ENCODE results near the gene CLASP1. TPM values are rescaled to one million over a fixed set of nuclear protein-coding genes. Genes with fewer than 3 reads are reported as not detected.
A peak's percentile ranks its signal among the peaks of the same experiment; 100 is the strongest.
"Not testable (repeated sequence)": the region's sequence is repeated elsewhere in the genome, so short reads cannot be mapped to it uniquely, and the experiment has no call there.

Gene CLASP1
- total and polyA plus RNA-seq, 5 donors from 2014 or later, result 8.7 to 72.1 (median 12.2) TPM

- ATAC-seq (ENCODE audit: low read depth in 2 of 2) (no peak), DNase-seq (no peak)
- H3K9me3 Mint-ChIP-seq, result peaks cover 0 to 2% (median 0%) of the 10 kb centered on the region in 7 donors
- H3K27me3 ChIP-seq (ENCODE audit: control insufficient read depth, insufficient read depth, low read length), result no peaks in the 10 kb centered on the region
- no peaks in the 10 kb centered on the region for H3K27me3 Mint-ChIP-seq
- peaks cover 76% of the 10 kb centered on the region for H3K36me3 ChIP-seq (ENCODE audit: control insufficient read depth, insufficient read depth, low read length)
- no peak overlapping the region for H3K27ac Mint-ChIP-seq
- H3K9me3 ChIP-seq (ENCODE audit: control insufficient read depth in 2 of 2, low read length in 2 of 2), result no peaks in the 10 kb centered on the region
- no peaks in the 10 kb centered on the region for H3K4me1 Mint-ChIP-seq
- H3K27ac ChIP-seq (ENCODE audit: insufficient read depth, low read length, poor library complexity, severe bottlenecking), result no peak overlapping the region
- H3K4me3 ChIP-seq (ENCODE audit: low read depth, low read length), result no peak overlapping the region
- no peak overlapping the region for H3K4me3 Mint-ChIP-seq
- H3K36me3 Mint-ChIP-seq, result peaks cover 66% of the 10 kb centered on the region
- H3K4me1 ChIP-seq (ENCODE audit: control insufficient read depth, insufficient read depth, low read length, poor library complexity, severe bottlenecking), result no peaks in the 10 kb centered on the region
Measured at GRCh38 chr2:121346407-121346806, 302.9 kb downstream of the CLASP1 start.

DNA sequence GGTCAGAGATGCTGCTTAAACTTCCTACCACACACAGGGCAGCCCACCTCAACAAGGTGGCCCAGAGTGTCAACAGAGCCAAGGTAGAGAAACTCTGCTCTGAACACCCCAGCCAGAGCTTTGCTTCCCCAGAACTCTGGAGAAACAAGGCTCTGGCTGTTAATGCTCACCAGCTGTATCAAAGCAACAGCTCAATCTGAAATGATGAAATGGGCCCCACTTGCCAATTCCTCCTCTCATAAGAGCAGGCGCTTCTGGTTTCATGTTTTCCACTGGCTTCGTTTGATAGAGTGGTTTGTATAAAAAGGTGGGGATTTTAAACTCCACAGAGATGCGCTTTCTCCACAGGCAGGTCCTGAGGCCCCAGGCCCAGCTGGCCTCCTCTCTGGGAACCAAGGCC is 303.4 kb downstream of the CLASP1 start:
- Mint-ChIP-seq H3K4me3 (no peak overlapping the region), H3K27me3 (no peaks in the 10 kb centered on the region), H3K36me3 (peaks cover 65% of the 10 kb centered on the region), H3K27ac (no peak overlapping the region), H3K9me3 (peaks cover 0 to 2% (median 0%) of the 10 kb centered on the region in 7 donors), H3K4me1 (no peaks in the 10 kb centered on the region)
- no peaks in the 10 kb centered on the region for H3K27me3 ChIP-seq (ENCODE audit: control insufficient read depth, insufficient read depth, low read length)
- no peak for ATAC-seq (ENCODE audit: low read depth in 2 of 2)
- H3K4me1 ChIP-seq (ENCODE audit: control insufficient read depth, insufficient read depth, low read length, poor library complexity, severe bottlenecking), result no peaks in the 10 kb centered on the region
- no peaks in the 10 kb centered on the region for H3K9me3 ChIP-seq (ENCODE audit: control insufficient read depth in 2 of 2, low read length in 2 of 2)
- no peak overlapping the region for H3K27ac ChIP-seq (ENCODE audit: insufficient read depth, low read length, poor library complexity, severe bottlenecking)
- peaks cover 76% of the 10 kb centered on the region for H3K36me3 ChIP-seq (ENCODE audit: control insufficient read depth, insufficient read depth, low read length)
- no peak overlapping the region for H3K4me3 ChIP-seq (ENCODE audit: low read depth, low read length)
- no peak for DNase-seq

GRCh38 chr2:121345101-121345500 is 304.2 kb downstream of the CLASP1 start:
- ATAC-seq (ENCODE audit: low read depth in 2 of 2) (no peak), DNase-seq (no peak)
- Mint-ChIP-seq H3K4me1 (no peaks in the 10 kb centered on the region), H3K27me3 (no peaks in the 10 kb centered on the region), H3K36me3 (peaks cover 68% of the 10 kb centered on the region), H3K4me3 (no peak overlapping the region), H3K9me3 (peaks cover 0 to 2% (median 0%) of the 10 kb centered on the region in 7 donors), H3K27ac (no peak overlapping the region)
- H3K4me1 ChIP-seq (ENCODE audit: control insufficient read depth, insufficient read depth, low read length, poor library complexity, severe bottlenecking), result no peaks in the 10 kb centered on the region
- H3K9me3 ChIP-seq (ENCODE audit: control insufficient read depth in 2 of 2, low read length in 2 of 2), result no peaks in the 10 kb centered on the region
- no peak overlapping the region for H3K27ac ChIP-seq (ENCODE audit: insufficient read depth, low read length, poor library complexity, severe bottlenecking)
- no peaks in the 10 kb centered on the region for H3K27me3 ChIP-seq (ENCODE audit: control insufficient read depth, insufficient read depth, low read length)
- H3K36me3 ChIP-seq (ENCODE audit: control insufficient read depth, insufficient read depth, low read length), result peaks cover 75% of the 10 kb centered on the region
- H3K4me3 ChIP-seq (ENCODE audit: low read depth, low read length), result no peak overlapping the region

GRCh38 chr2:121343828-121344399 is 305.3 kb downstream of the CLASP1 start:
- not testable (repeated sequence) for H3K4me1 Mint-ChIP-seq; H3K27ac ChIP-seq (ENCODE audit: insufficient read depth, low read length, poor library complexity, severe bottlenecking); ATAC-seq (ENCODE audit: low read depth in 2 of 2); H3K4me3 Mint-ChIP-seq; H3K4me3 ChIP-seq (ENCODE audit: low read depth, low read length); H3K27me3 ChIP-seq (ENCODE audit: control insufficient read depth, insufficient read depth, low read length); H3K9me3 Mint-ChIP-seq; DNase-seq; H3K9me3 ChIP-seq (ENCODE audit: control insufficient read depth in 2 of 2, low read length in 2 of 2); H3K27me3 Mint-ChIP-seq; H3K4me1 ChIP-seq (ENCODE audit: control insufficient read depth, insufficient read depth, low read length, poor library complexity, severe bottlenecking)
- Mint-ChIP-seq H3K27ac (peak overlapping the region in 1 of 3 donors; percentile 0), H3K36me3 (peaks cover 66% of the 10 kb centered on the region)
- H3K36me3 ChIP-seq (ENCODE audit: control insufficient read depth, insufficient read depth, low read length), result peaks cover 78% of the 10 kb centered on the region

DNA sequence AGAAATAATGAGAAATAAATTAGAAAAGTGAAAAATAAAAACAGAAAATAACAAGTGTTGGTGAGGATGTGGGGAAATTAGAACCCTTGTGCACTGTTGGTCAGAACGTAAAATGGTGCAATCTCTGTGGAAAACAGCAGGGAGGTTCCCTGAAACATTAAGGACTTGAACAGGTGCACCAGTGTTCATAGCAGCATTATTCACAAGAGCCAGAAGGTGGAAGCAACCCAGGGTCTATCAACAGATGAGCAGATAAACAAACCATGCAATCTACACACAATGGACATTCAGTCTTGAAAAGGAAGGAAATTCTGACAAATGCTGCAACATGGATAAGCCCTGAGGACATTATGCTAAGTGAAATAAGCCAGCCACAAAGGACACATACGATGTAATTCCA is 306.1 kb downstream of the CLASP1 start:
- Mint-ChIP-seq H3K27me3 (no peaks in the 10 kb centered on the region), H3K9me3 (peaks cover 0 to 2% (median 0%) of the 10 kb centered on the region in 7 donors), H3K4me3 (no peak overlapping the region), H3K4me1 (no peaks in the 10 kb centered on the region), H3K27ac (peak overlapping the region in 2 of 3 donors; percentile 0 to 1), H3K36me3 (peaks cover 67% of the 10 kb centered on the region)
- no peak for ATAC-seq (ENCODE audit: low read depth in 2 of 2)
- no peaks in the 10 kb centered on the region for H3K4me1 ChIP-seq (ENCODE audit: control insufficient read depth, insufficient read depth, low read length, poor library complexity, severe bottlenecking)
- H3K36me3 ChIP-seq (ENCODE audit: control insufficient read depth, insufficient read depth, low read length), result peaks cover 80% of the 10 kb centered on the region
- H3K4me3 ChIP-seq (ENCODE audit: low read depth, low read length), result no peak overlapping the region
- H3K27ac ChIP-seq (ENCODE audit: insufficient read depth, low read length, poor library complexity, severe bottlenecking), result no peak overlapping the region
- DNase-seq, result no peak
- no peaks in the 10 kb centered on the region for H3K9me3 ChIP-seq (ENCODE audit: control insufficient read depth in 2 of 2, low read length in 2 of 2)
- H3K27me3 ChIP-seq (ENCODE audit: control insufficient read depth, insufficient read depth, low read length), result no peaks in the 10 kb centered on the region

GRCh38 chr2:121342751-121343150 is 306.5 kb downstream of the CLASP1 start:
- no peak overlapping the region for H3K27ac ChIP-seq (ENCODE audit: insufficient read depth, low read length, poor library complexity, severe bottlenecking)
- no peaks in the 10 kb centered on the region for H3K4me1 ChIP-seq (ENCODE audit: control insufficient read depth, insufficient read depth, low read length, poor library complexity, severe bottlenecking)
- Mint-ChIP-seq H3K9me3 (peaks cover 0 to 2% (median 0%) of the 10 kb centered on the region in 7 donors), H3K4me3 (no peak overlapping the region), H3K4me1 (no peaks in the 10 kb centered on the region), H3K27me3 (no peaks in the 10 kb centered on the region), H3K27ac (no peak overlapping the region), H3K36me3 (peaks cover 64% of the 10 kb centered on the region)
- H3K27me3 ChIP-seq (ENCODE audit: control insufficient read depth, insufficient read depth, low read length), result no peaks in the 10 kb centered on the region
- no peak overlapping the region for H3K4me3 ChIP-seq (ENCODE audit: low read depth, low read length)
- DNase-seq, result no peak
- H3K9me3 ChIP-seq (ENCODE audit: control insufficient read depth in 2 of 2, low read length in 2 of 2), result no peaks in the 10 kb centered on the region
- no peak for ATAC-seq (ENCODE audit: low read depth in 2 of 2)
- H3K36me3 ChIP-seq (ENCODE audit: control insufficient read depth, insufficient read depth, low read length), result peaks cover 78% of the 10 kb centered on the region

DNA sequence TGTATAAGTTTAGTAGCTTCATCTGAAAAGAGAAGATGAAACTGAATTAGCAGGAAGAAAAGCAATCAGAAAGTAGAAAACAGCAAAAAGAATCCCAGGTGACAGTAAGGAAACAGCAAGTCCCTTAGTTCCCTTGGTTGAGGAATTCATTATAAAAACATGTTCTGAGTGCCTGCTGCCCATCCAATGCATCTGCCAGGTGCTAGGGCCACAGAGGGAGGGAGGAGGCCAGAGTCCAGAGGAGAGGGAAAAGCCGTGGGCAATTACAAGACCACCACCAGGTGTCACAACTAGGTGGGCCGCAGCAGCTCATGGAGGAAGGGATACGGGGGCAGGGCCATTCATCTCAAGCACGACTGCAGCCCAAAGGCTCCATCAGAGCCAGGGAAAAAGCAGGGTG is 308.3 kb downstream of the CLASP1 start:
- H3K27ac ChIP-seq (ENCODE audit: insufficient read depth, low read length, poor library complexity, severe bottlenecking), result no peak overlapping the region
- Mint-ChIP-seq H3K4me3 (no peak overlapping the region), H3K36me3 (peaks cover 49% of the 10 kb centered on the region)

GRCh38 chr2:121338281-121338680 is 311.0 kb downstream of the CLASP1 start:
- peak in 1 of 2 donors; percentile 29 for ATAC-seq (ENCODE audit: low read depth in 2 of 2)
- peaks cover 43% of the 10 kb centered on the region for H3K36me3 ChIP-seq (ENCODE audit: control insufficient read depth, insufficient read depth, low read length)
- no peaks in the 10 kb centered on the region for H3K27me3 ChIP-seq (ENCODE audit: control insufficient read depth, insufficient read depth, low read length)
- H3K9me3 ChIP-seq (ENCODE audit: control insufficient read depth in 2 of 2, low read length in 2 of 2), result no peaks in the 10 kb centered on the region
- Mint-ChIP-seq H3K9me3 (no peaks in the 10 kb centered on the region), H3K27ac (peak overlapping the region in 1 of 3 donors; percentile 71), H3K4me3 (no peak overlapping the region), H3K36me3 (peaks cover 35% of the 10 kb centered on the region), H3K27me3 (no peaks in the 10 kb centered on the region), H3K4me1 (peaks cover 0 to 2% (median 0%) of the 10 kb centered on the region in 4 donors)
- H3K4me3 ChIP-seq (ENCODE audit: low read depth, low read length), result no peak overlapping the region
- H3K4me1 ChIP-seq (ENCODE audit: control insufficient read depth, insufficient read depth, low read length, poor library complexity, severe bottlenecking), result no peaks in the 10 kb centered on the region
- DNase-seq, result no peak
- H3K27ac ChIP-seq (ENCODE audit: insufficient read depth, low read length, poor library complexity, severe bottlenecking), result no peak overlapping the region

More for the DNA sequence above, 308.3 kb downstream of the CLASP1 start:
- Histone ChIP-seq H3K27me3 (ENCODE audit: control insufficient read depth, insufficient read depth, low read length) (no peaks in the 10 kb centered on the region), H3K4me1 (ENCODE audit: control insufficient read depth, insufficient read depth, low read length, poor library complexity, severe bottlenecking) (no peaks in the 10 kb centered on the region), H3K4me3 (ENCODE audit: low read depth, low read length) (no peak overlapping the region), H3K9me3 (ENCODE audit: control insufficient read depth in 2 of 2, low read length in 2 of 2) (no peaks in the 10 kb centered on the region), H3K36me3 (ENCODE audit: control insufficient read depth, insufficient read depth, low read length) (peaks cover 60% of the 10 kb centered on the region)
- Mint-ChIP-seq H3K9me3 (peaks cover 0 to 2% (median 0%) of the 10 kb centered on the region in 7 donors), H3K4me1 (peaks cover 0 to 2% (median 0%) of the 10 kb centered on the region in 4 donors), H3K27me3 (no peaks in the 10 kb centered on the region), H3K27ac (peak overlapping the region in 1 of 3 donors; percentile 48)
- ATAC-seq (ENCODE audit: low read depth in 2 of 2) (no peak), DNase-seq (no peak)

All from CD4-positive, CD25-positive, alpha-beta regulatory T cell (primary cell).